Sigmoid colon (tissue), 4 donors: Measurements from ENCODE around the gene THOC6.

Source experiments
- POLR2A ChIP-seq, 2 donors: fragments of 450-650 bp; IDR thresholded peaks; one replicate each; pipeline ENCODE4 v1.6.1; 2016; ENCODE audit warnings: antibody characterized with exemption in 2 of 2, mild to moderate bottlenecking in 2 of 2, moderate library complexity in 2 of 2
- POLR2AphosphoS5 ChIP-seq, 4 donors: sonication (generic); formaldehyde crosslinking; IDR thresholded peaks; one replicate each; pipeline ENCODE4 v1.6.1; 2017; ENCODE audit warnings: antibody characterized with exemption in 4 of 4
- TF ChIP-seq, protein P1 (sequence below), 4 experiments: fragments of 450-650 bp in 3 of 4; fragments of 200-600 bp in 1 of 4; IDR thresholded peaks; one replicate each; pipeline ENCODE4 v1.5.1; 2016 to 2019; ENCODE audit warnings: antibody characterized with exemption in 4 of 4, mild to moderate bottlenecking in 3 of 4, moderate library complexity in 2 of 4

DNA sequence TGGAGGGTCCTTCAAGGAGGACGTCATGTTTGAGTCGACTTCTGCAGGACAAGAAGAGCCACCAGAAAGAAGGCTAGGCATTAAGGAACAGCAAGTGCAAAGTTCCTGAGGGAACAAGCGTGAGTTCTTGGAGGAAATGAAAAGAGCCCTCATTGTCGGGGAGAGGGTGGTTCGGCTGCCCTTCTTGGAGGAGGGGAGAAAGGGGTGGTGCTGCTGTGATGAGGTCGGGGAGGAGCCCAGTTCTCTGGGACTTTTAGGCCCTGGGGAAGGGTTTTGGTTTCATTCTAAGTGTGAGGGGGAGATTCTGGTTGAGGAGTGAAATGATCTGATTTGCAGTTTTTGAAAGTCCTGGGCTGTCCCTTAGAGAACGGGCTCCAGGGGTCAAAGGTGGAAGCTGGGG is 8.8 kb downstream of the THOC6 start:
- TF ChIP-seq, protein P1, sequence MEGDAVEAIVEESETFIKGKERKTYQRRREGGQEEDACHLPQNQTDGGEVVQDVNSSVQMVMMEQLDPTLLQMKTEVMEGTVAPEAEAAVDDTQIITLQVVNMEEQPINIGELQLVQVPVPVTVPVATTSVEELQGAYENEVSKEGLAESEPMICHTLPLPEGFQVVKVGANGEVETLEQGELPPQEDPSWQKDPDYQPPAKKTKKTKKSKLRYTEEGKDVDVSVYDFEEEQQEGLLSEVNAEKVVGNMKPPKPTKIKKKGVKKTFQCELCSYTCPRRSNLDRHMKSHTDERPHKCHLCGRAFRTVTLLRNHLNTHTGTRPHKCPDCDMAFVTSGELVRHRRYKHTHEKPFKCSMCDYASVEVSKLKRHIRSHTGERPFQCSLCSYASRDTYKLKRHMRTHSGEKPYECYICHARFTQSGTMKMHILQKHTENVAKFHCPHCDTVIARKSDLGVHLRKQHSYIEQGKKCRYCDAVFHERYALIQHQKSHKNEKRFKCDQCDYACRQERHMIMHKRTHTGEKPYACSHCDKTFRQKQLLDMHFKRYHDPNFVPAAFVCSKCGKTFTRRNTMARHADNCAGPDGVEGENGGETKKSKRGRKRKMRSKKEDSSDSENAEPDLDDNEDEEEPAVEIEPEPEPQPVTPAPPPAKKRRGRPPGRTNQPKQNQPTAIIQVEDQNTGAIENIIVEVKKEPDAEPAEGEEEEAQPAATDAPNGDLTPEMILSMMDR (IDR thresholded peaks at IDR 0.05): no peak
- TF ChIP-seq POLR2AphosphoS5 (IDR thresholded peaks at IDR 0.05) (no peak), POLR2A (IDR thresholded peaks at IDR 0.05) (no peak)
